Measurements from ENCODE around the gene FAM89A.

GRCh38 chr1:231072502-231073094 is 32.5 kb upstream of the FAM89A start:
- TF ChIP-seq CTCF (optimal IDR thresholded peaks at IDR 0.05 in 1 of 3, IDR thresholded peaks at IDR 0.05 in 1 of 3, conservative IDR thresholded peaks at IDR 0.05 in 1 of 3; ENCODE audit: extremely low read depth in 1 of 3, insufficient read depth in 2 of 3, low read length in 3 of 3), result no peak
- TF ChIP-seq EZH2 (IDR thresholded peaks at IDR 0.05; ENCODE audit: low read length), result no peak

All from keratinocyte (primary cell).